C4-2B (cell line): ENCODE results near the gene UVRAG.

Experiments used
- ZFX ChIP-seq: fragments of 450-650 bp; IDR thresholded peaks from 2 replicates; pipeline ENCODE4 v1.6.1; 2017
- TF ChIP-seq, protein P1 (sequence below): fragments of 450-650 bp; conservative IDR thresholded peaks from 2 replicates; pipeline ENCODE4 v1.5.1; 2017; ENCODE audit warnings: mild to moderate bottlenecking

DNA sequence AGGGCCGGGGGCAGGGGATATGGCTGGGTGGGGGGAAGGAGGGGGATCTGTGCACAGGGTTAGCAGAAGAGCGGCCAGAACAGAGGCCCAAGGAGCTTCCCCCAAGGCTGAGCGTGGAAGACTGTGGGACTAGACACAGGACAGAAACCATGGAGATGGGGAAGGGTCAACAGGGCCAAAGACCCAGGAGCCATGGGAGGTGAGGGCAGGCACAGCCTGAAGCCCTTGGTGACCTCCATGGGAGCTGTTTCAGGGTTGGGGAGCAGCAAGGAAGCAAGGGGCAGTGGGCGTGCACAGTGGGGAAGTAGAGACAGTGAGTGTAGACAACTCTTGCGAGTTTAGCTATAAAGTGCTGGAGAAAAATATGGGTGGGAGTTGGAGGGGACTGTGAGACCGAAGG, 334.7 kb downstream of the UVRAG start:
- TF ChIP-seq, protein P1, sequence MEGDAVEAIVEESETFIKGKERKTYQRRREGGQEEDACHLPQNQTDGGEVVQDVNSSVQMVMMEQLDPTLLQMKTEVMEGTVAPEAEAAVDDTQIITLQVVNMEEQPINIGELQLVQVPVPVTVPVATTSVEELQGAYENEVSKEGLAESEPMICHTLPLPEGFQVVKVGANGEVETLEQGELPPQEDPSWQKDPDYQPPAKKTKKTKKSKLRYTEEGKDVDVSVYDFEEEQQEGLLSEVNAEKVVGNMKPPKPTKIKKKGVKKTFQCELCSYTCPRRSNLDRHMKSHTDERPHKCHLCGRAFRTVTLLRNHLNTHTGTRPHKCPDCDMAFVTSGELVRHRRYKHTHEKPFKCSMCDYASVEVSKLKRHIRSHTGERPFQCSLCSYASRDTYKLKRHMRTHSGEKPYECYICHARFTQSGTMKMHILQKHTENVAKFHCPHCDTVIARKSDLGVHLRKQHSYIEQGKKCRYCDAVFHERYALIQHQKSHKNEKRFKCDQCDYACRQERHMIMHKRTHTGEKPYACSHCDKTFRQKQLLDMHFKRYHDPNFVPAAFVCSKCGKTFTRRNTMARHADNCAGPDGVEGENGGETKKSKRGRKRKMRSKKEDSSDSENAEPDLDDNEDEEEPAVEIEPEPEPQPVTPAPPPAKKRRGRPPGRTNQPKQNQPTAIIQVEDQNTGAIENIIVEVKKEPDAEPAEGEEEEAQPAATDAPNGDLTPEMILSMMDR: no peak
- TF ChIP-seq ZFX: no peak
